KOPT-K1 (cell line): ENCODE results near the gene PCGF5.
"Not testable (repeated sequence)": the region's sequence is repeated elsewhere in the genome, so short reads cannot be mapped to it uniquely, and the experiment has no call there.

Experiments used
- H3K27ac ChIP-seq: fragments of 200-600 bp; sonication (generic); 2 replicates; pipeline ENCODE4 v1.5.1; 2016; ENCODE audit warnings: antibody characterized with exemption, mild to moderate bottlenecking, low read depth, low read length; ENCODE audit not compliant: poor library complexity, severe bottlenecking
- H3K36me3 ChIP-seq: fragments of 200-600 bp; sonication (generic); 2 replicates; pipeline ENCODE4 v1.5.1; 2017; ENCODE audit warnings: antibody characterized with exemption, mild to moderate bottlenecking, low read length, moderate library complexity; ENCODE audit not compliant: insufficient read depth
- H3K9me3 ChIP-seq: fragments of 200-600 bp; sonication (generic); 2 replicates; pipeline ENCODE4 v1.5.1; 2017; ENCODE audit warnings: antibody characterized with exemption, low read length, mild to moderate bottlenecking; ENCODE audit not compliant: insufficient read depth, poor library complexity, severe bottlenecking

The PCGF5 gene

GRCh38 chr10:91287912-91288311 is 67.4 kb downstream of the PCGF5 start:
- H3K36me3 ChIP-seq, result peaks cover 16% of the 10 kb centered on the region
- no peak overlapping the region for H3K27ac ChIP-seq
- no peaks in the 10 kb centered on the region for H3K9me3 ChIP-seq

- Histone ChIP-seq H3K27ac (no peak overlapping the region), H3K36me3 (peaks cover 8% of the 10 kb centered on the region; the same call in 1 of the 2 replicates), H3K9me3 (no peaks in the 10 kb centered on the region)
Measured at GRCh38 chr10:91289305-91289704, 68.8 kb downstream of the PCGF5 start.

GRCh38 chr10:91290607-91291006 is 70.1 kb downstream of the PCGF5 start:
- H3K9me3 ChIP-seq, result no peaks in the 10 kb centered on the region
- H3K27ac ChIP-seq, result no peak overlapping the region
- no peaks in the 10 kb centered on the region for H3K36me3 ChIP-seq

GRCh38 chr10:91294134-91294906 is 73.9 kb downstream of the PCGF5 start:
- no peaks in the 10 kb centered on the region for H3K36me3 ChIP-seq
- H3K27ac ChIP-seq, result no peak overlapping the region
- no peaks in the 10 kb centered on the region for H3K9me3 ChIP-seq

GRCh38 chr10:91295346-91295745 is 74.9 kb downstream of the PCGF5 start:
- H3K9me3 ChIP-seq, result no peaks in the 10 kb centered on the region
- no peaks in the 10 kb centered on the region for H3K36me3 ChIP-seq
- H3K27ac ChIP-seq, result no peak overlapping the region

GRCh38 chr10:91296471-91296870 is 76.0 kb downstream of the PCGF5 start:
- H3K9me3 ChIP-seq, result no peaks in the 10 kb centered on the region
- H3K36me3 ChIP-seq, result no peaks in the 10 kb centered on the region
- H3K27ac ChIP-seq, result no peak overlapping the region

- Histone ChIP-seq H3K36me3 (no peaks in the 10 kb centered on the region), H3K9me3 (no peaks in the 10 kb centered on the region), H3K27ac (no peak overlapping the region)
Measured at GRCh38 chr10:91298224-91298871, 77.9 kb downstream of the PCGF5 start.

- H3K9me3 ChIP-seq, result no peaks in the 10 kb centered on the region
- no peak overlapping the region for H3K27ac ChIP-seq
- no peaks in the 10 kb centered on the region for H3K36me3 ChIP-seq
Measured at GRCh38 chr10:91299999-91300575, 79.6 kb downstream of the PCGF5 start.

- not testable (repeated sequence) for H3K27ac ChIP-seq, H3K9me3 ChIP-seq, H3K36me3 ChIP-seq
Measured at GRCh38 chr10:91302946-91303345, 82.5 kb downstream of the PCGF5 start.

- H3K36me3 ChIP-seq, H3K9me3 ChIP-seq, H3K27ac ChIP-seq: not testable (repeated sequence)
Measured at GRCh38 chr10:91305979-91306378, 85.5 kb downstream of the PCGF5 start.

- no peak overlapping the region for H3K27ac ChIP-seq
- H3K36me3 ChIP-seq, result no peaks in the 10 kb centered on the region
- H3K9me3 ChIP-seq, result no peaks in the 10 kb centered on the region
Measured at GRCh38 chr10:91307489-91307888, 87.0 kb downstream of the PCGF5 start.

GRCh38 chr10:91309711-91310110 is 89.2 kb downstream of the PCGF5 start:
- Histone ChIP-seq H3K27ac (no peak overlapping the region), H3K36me3 (no peaks in the 10 kb centered on the region), H3K9me3 (no peaks in the 10 kb centered on the region)

- Histone ChIP-seq H3K27ac (no peak overlapping the region), H3K36me3 (no peaks in the 10 kb centered on the region), H3K9me3 (no peaks in the 10 kb centered on the region)
Measured at GRCh38 chr10:91311601-91312381, 91.3 kb downstream of the PCGF5 start.

GRCh38 chr10:91312382-91312733 is 91.9 kb downstream of the PCGF5 start:
- Histone ChIP-seq H3K9me3 (no peaks in the 10 kb centered on the region), H3K27ac (no peak overlapping the region), H3K36me3 (no peaks in the 10 kb centered on the region)

GRCh38 chr10:91313796-91314485 is 93.5 kb downstream of the PCGF5 start:
- H3K9me3 ChIP-seq, result no peaks in the 10 kb centered on the region
- no peak overlapping the region for H3K27ac ChIP-seq
- H3K36me3 ChIP-seq, result no peaks in the 10 kb centered on the region
